ENCODE data around the gene KLHL26.

DNA sequence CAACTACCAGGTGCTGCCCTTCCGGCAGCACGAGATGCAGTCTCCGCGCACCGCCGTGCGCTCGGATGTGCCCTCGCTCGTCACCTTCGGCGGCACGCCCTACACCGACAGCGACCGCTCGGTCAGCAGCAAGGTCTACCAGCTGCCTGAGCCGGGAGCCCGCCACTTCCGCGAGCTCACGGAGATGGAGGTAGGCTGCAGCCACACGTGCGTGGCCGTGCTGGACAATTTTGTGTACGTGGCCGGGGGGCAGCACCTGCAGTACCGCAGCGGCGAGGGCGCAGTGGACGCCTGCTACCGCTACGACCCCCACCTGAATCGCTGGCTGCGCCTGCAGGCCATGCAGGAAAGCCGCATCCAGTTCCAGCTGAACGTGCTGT is 31.4 kb downstream of the KLHL26 start:
- TF ChIP-seq CTCF (IDR thresholded peaks at IDR 0.05; ENCODE audit: poor library complexity, severe bottlenecking) (no peak), POLR2AphosphoS5 (IDR thresholded peaks at IDR 0.05) (no peak), MXI1 (conservative IDR thresholded peaks at IDR 0.05; ENCODE audit: poor library complexity, severe bottlenecking) (no peak), RAD21 (conservative IDR thresholded peaks at IDR 0.05) (no peak), SMC3 (conservative IDR thresholded peaks at IDR 0.05; ENCODE audit: poor library complexity) (no peak)

All from neural cell (in vitro differentiated cells).